IPS-20b (cell line): Measurements from ENCODE around the gene HSDL2.
"Not testable (repeated sequence)": the region's sequence is repeated elsewhere in the genome, so short reads cannot be mapped to it uniquely, and the experiment has no call there.

ENCODE experiments used
- H3K27ac ChIP-seq: one replicate; pipeline ENCODE4 v1.5.1; 2013; ENCODE audit warnings: low read length
- H3K27me3 ChIP-seq: 2 replicates; pipeline ENCODE4 v1.6.1; 2013; ENCODE audit warnings: mild to moderate bottlenecking, low read length, inconsistent platforms; ENCODE audit not compliant: insufficient read depth
- H3K36me3 ChIP-seq: 2 replicates; pipeline ENCODE4 v1.6.1; 2013; ENCODE audit warnings: low read depth, mild to moderate bottlenecking, inconsistent platforms, low read length, moderate library complexity; ENCODE audit not compliant: insufficient read depth
- H3K4me1 ChIP-seq: 2 replicates; pipeline ENCODE4 v1.6.1; 2013; ENCODE audit warnings: mild to moderate bottlenecking, control low read depth, inconsistent platforms, low read length, moderate library complexity; ENCODE audit not compliant: insufficient read depth
- H3K4me3 ChIP-seq: 2 replicates; pipeline ENCODE4 v1.5.1; 2013; ENCODE audit warnings: mild to moderate bottlenecking, low read length, inconsistent platforms
- H3K9ac ChIP-seq: 2 replicates; pipeline ENCODE4 v1.6.1; 2013; ENCODE audit warnings: low read depth, mild to moderate bottlenecking, inconsistent platforms, low read length, moderate library complexity
- H3K9me3 ChIP-seq: 2 replicates; pipeline ENCODE4 v1.6.1; 2013; ENCODE audit warnings: mild to moderate bottlenecking, low read depth, low read length, inconsistent platforms; ENCODE audit not compliant: insufficient read depth

The HSDL2 gene

DNA sequence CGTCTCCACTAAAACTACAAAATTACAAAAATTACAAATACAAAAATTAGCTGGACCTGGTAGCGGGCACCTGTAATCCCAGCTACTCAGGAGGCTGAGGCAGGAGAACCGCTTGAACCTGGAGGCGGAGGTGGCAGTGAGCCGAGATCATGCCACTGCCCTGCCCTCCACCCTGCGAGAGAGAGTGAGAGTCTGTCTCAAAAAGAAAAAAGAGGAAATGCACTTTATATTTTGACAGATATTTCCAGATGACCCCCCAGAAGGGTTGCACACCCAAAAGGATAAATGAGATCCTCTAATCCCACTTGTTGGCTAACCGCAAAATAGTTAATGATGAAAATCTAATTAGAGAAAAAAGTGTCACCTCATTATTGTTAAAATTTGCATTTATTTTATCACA is 2.2 kb downstream of the HSDL2 start:
- H3K9ac ChIP-seq, result no peak overlapping the region
- H3K4me1 ChIP-seq, result peaks cover 5% of the 10 kb centered on the region; the same call in 1 of the 2 replicates
- no peak overlapping the region for H3K4me3 ChIP-seq

GRCh38 chr9:112382501-112383364 is 2.8 kb downstream of the HSDL2 start:
- H3K36me3 ChIP-seq, result no peaks in the 10 kb centered on the region
- H3K27ac ChIP-seq, result no peak overlapping the region
- no peaks in the 10 kb centered on the region for H3K9me3 ChIP-seq
- no peak overlapping the region for H3K9ac ChIP-seq
- H3K4me3 ChIP-seq, result no peak overlapping the region
- H3K4me1 ChIP-seq, result peaks cover 5% of the 10 kb centered on the region; the same call in 1 of the 2 replicates
- no peaks in the 10 kb centered on the region for H3K27me3 ChIP-seq

More for the DNA sequence above, 2.2 kb downstream of the HSDL2 start:
- Histone ChIP-seq H3K27me3 (no peaks in the 10 kb centered on the region), H3K9me3 (no peaks in the 10 kb centered on the region), H3K27ac (no peak overlapping the region), H3K36me3 (no peaks in the 10 kb centered on the region)

- no peak overlapping the region for H3K9ac ChIP-seq
Observed at GRCh38 chr9:112384219-112384618, 4.3 kb downstream of the HSDL2 start.

GRCh38 chr9:112384690-112385089 is 4.8 kb downstream of the HSDL2 start:
- H3K9me3 ChIP-seq, result no peaks in the 10 kb centered on the region
- H3K4me3 ChIP-seq, result no peak overlapping the region
- H3K36me3 ChIP-seq, result no peaks in the 10 kb centered on the region
- H3K27ac ChIP-seq, result no peak overlapping the region
- no peaks in the 10 kb centered on the region for H3K27me3 ChIP-seq
- H3K4me1 ChIP-seq, result no peaks in the 10 kb centered on the region
- H3K9ac ChIP-seq, result no peak overlapping the region

More at GRCh38 chr9:112384219-112384618, 4.3 kb downstream of the HSDL2 start:
- H3K27me3 ChIP-seq, result no peaks in the 10 kb centered on the region
- no peak overlapping the region for H3K4me3 ChIP-seq
- no peak overlapping the region for H3K27ac ChIP-seq
- H3K4me1 ChIP-seq, result no peaks in the 10 kb centered on the region
- no peaks in the 10 kb centered on the region for H3K9me3 ChIP-seq
- no peaks in the 10 kb centered on the region for H3K36me3 ChIP-seq

DNA sequence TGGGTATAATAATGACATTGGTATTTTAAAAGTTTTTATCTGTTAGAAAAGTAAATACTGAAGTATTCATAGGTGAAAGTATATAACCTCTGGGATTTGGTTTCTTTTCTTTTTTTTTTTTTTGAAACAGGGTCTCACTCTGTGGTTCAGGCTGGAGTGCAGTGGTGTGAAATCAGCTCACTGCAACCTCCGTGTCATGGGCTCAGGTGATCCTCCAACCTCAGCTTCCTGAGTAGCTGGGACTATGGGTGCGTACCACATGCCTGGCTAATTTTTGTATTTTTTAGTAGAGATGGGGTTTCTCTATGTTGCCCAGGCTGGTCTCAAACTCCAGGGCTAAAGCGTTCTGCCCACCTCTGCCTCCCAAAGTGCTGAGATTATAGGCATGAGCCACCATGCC is 7.2 kb downstream of the HSDL2 start:
- Histone ChIP-seq H3K27ac (no peak overlapping the region), H3K9me3 (no peaks in the 10 kb centered on the region), H3K27me3 (no peaks in the 10 kb centered on the region), H3K9ac (no peak overlapping the region), H3K4me1 (no peaks in the 10 kb centered on the region; the same call in 1 of the 2 replicates), H3K4me3 (no peak overlapping the region), H3K36me3 (no peaks in the 10 kb centered on the region)

DNA sequence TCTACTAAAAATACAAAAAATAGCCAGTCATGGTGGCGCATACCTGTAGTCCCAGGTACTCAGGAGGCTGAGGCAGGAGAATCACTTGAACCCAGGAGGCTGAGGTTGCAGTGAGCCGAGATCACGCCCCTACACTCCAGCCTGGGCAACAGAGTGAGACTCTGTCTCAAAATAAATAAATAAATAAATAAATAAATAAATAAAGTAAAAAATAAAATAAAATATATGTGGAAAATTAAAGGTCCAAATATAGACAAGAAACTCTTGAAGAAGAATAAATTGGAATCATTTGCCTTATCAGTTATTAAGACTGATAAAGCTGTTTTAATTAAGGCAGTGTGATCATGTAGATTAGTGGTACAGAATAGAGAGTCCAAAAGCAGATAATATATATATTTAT is 10.0 kb downstream of the HSDL2 start:
- H3K36me3 ChIP-seq, result not testable (repeated sequence)

DNA sequence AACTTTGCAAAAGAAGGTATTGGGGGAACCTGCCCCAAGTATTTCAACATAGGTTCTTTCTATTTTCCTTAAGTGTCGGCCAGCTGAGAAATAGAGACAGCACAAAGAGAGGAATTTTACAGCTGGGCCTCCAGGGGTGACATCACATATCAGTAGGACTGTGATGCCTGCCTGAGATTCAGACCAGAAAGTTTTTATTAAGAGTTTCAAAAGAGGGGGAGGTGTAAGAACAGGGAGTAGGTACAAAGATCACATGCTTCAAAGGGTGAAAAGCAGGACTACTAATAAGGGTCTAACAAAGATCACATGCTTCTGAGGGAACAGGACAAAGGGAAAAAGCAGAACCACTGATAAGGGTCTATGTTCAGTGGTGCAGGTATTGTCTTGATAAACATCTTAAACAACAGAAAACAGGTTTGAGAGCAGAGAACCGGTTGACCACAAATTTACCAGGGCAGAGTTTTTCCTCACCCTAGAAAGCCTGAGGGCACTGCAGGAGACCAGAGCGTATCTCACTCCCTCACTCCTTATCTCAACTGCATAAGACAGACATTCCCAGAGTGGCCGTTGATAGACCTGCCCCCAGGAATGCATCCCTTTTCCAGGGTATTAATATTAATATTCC is 12.1 kb downstream of the HSDL2 start:
- not testable (repeated sequence) for H3K9ac ChIP-seq, H3K27me3 ChIP-seq, H3K9me3 ChIP-seq, H3K27ac ChIP-seq, H3K4me3 ChIP-seq, H3K36me3 ChIP-seq
- H3K4me1 ChIP-seq, result peaks cover 11% of the 10 kb centered on the region; the same call in 1 of the 2 replicates

More for the DNA sequence above, 10.0 kb downstream of the HSDL2 start:
- not testable (repeated sequence) for H3K27me3 ChIP-seq, H3K4me3 ChIP-seq, H3K9me3 ChIP-seq, H3K27ac ChIP-seq, H3K9ac ChIP-seq, H3K4me1 ChIP-seq

GRCh38 chr9:112393146-112393545 is 13.2 kb downstream of the HSDL2 start:
- not testable (repeated sequence) for H3K9ac ChIP-seq, H3K27me3 ChIP-seq, H3K4me3 ChIP-seq, H3K27ac ChIP-seq, H3K9me3 ChIP-seq, H3K36me3 ChIP-seq
- H3K4me1 ChIP-seq, result peaks cover 11% of the 10 kb centered on the region; the same call in 1 of the 2 replicates

- Histone ChIP-seq H3K4me1 (peaks cover 11% of the 10 kb centered on the region; the same call in 1 of the 2 replicates), H3K9me3 (peaks cover 13% of the 10 kb centered on the region), H3K4me3 (no peak overlapping the region), H3K9ac (no peak overlapping the region), H3K27me3 (no peaks in the 10 kb centered on the region), H3K27ac (no peak overlapping the region), H3K36me3 (peaks cover 8% of the 10 kb centered on the region)
Observed at GRCh38 chr9:112396416-112396815, 16.5 kb downstream of the HSDL2 start.

- Histone ChIP-seq H3K27me3 (no peaks in the 10 kb centered on the region), H3K4me1 (peaks cover 11% of the 10 kb centered on the region; the same call in 1 of the 2 replicates), H3K36me3 (peaks cover 8% of the 10 kb centered on the region), H3K4me3 (no peak overlapping the region), H3K9me3 (peaks cover 13% of the 10 kb centered on the region), H3K27ac (no peak overlapping the region), H3K9ac (no peak overlapping the region)
Observed at GRCh38 chr9:112396872-112397271, 17.0 kb downstream of the HSDL2 start.

GRCh38 chr9:112401175-112401815 is 21.4 kb downstream of the HSDL2 start:
- Histone ChIP-seq H3K27ac (no peak overlapping the region), H3K4me3 (no peak overlapping the region), H3K9ac (no peak overlapping the region), H3K36me3 (peaks cover 8% of the 10 kb centered on the region), H3K4me1 (no peaks in the 10 kb centered on the region), H3K27me3 (no peaks in the 10 kb centered on the region), H3K9me3 (peaks cover 13% of the 10 kb centered on the region)
